GM19043 (cell line): ENCODE data around the gene CCDC88C.

ENCODE experiments used
- ATAC-seq: cut with Tn5 transposase; IDR thresholded peaks from one replicate; pipeline ENCODE4 v1.9.1; 2021; ENCODE audit warnings: low read depth; ENCODE audit not compliant: unreplicated experiment

CCDC88C gene

GRCh38 chr14:91381801-91382670 is 35.6 kb downstream of the CCDC88C start:
- ATAC-seq, result no peak

GRCh38 chr14:91380610-91381371 is 36.8 kb downstream of the CCDC88C start:
- no peak for ATAC-seq

GRCh38 chr14:91380123-91380522 is 37.5 kb downstream of the CCDC88C start:
- no peak for ATAC-seq

- no peak for ATAC-seq
Measured at GRCh38 chr14:91379579-91379932, 38.1 kb downstream of the CCDC88C start.

- ATAC-seq, result no peak
Measured at GRCh38 chr14:91378930-91379578, 38.6 kb downstream of the CCDC88C start.

- no peak for ATAC-seq
Measured at GRCh38 chr14:91377700-91378652, 39.6 kb downstream of the CCDC88C start.

- ATAC-seq, result no peak
Measured at GRCh38 chr14:91376547-91377477, 40.8 kb downstream of the CCDC88C start.

GRCh38 chr14:91375720-91376452 is 41.7 kb downstream of the CCDC88C start:
- ATAC-seq, result no peak

GRCh38 chr14:91374879-91375702 is 42.5 kb downstream of the CCDC88C start:
- ATAC-seq, result no peak

- ATAC-seq, result no peak
Measured at GRCh38 chr14:91374287-91374878, 43.2 kb downstream of the CCDC88C start.

- peak; percentile 60 for ATAC-seq
Measured at GRCh38 chr14:91373591-91374254, 43.9 kb downstream of the CCDC88C start.

- peak; percentile 9 for ATAC-seq
Measured at GRCh38 chr14:91372671-91373495, 44.7 kb downstream of the CCDC88C start.

- ATAC-seq, result no peak
Measured at GRCh38 chr14:91371990-91372375, 45.6 kb downstream of the CCDC88C start.

GRCh38 chr14:91371011-91371989 is 46.3 kb downstream of the CCDC88C start:
- no peak for ATAC-seq
